ENCODE results near the gene DAP.

Gene DAP

GRCh38 chr5:10744681-10745080 is 16.4 kb downstream of the DAP start:
- H3K9me3 ChIP-seq (ENCODE audit: control insufficient read depth, low read length) = no peaks in the 10 kb centered on the region
- H3K4me1 ChIP-seq = peaks cover 10% of the 10 kb centered on the region
- H3K27me3 ChIP-seq (ENCODE audit: control insufficient read depth, insufficient read depth, low read length) = no peaks in the 10 kb centered on the region
- no peak overlapping the region for H2AFZ ChIP-seq
- H3K4me2 ChIP-seq (ENCODE audit: low read length) = no peak overlapping the region
- H3K27ac ChIP-seq = no peak overlapping the region
- TF ChIP-seq, protein P1, sequence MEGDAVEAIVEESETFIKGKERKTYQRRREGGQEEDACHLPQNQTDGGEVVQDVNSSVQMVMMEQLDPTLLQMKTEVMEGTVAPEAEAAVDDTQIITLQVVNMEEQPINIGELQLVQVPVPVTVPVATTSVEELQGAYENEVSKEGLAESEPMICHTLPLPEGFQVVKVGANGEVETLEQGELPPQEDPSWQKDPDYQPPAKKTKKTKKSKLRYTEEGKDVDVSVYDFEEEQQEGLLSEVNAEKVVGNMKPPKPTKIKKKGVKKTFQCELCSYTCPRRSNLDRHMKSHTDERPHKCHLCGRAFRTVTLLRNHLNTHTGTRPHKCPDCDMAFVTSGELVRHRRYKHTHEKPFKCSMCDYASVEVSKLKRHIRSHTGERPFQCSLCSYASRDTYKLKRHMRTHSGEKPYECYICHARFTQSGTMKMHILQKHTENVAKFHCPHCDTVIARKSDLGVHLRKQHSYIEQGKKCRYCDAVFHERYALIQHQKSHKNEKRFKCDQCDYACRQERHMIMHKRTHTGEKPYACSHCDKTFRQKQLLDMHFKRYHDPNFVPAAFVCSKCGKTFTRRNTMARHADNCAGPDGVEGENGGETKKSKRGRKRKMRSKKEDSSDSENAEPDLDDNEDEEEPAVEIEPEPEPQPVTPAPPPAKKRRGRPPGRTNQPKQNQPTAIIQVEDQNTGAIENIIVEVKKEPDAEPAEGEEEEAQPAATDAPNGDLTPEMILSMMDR (IDR thresholded peaks at IDR 0.05) = no peak
- H3K36me3 ChIP-seq (ENCODE audit: control insufficient read depth, insufficient read depth, low read length) = no peaks in the 10 kb centered on the region
- H3K9ac ChIP-seq = no peak overlapping the region
- H3K79me2 ChIP-seq = peaks cover 4% of the 10 kb centered on the region
- H3K4me3 ChIP-seq (ENCODE audit: low read depth, low read length) = no peak overlapping the region

GRCh38 chr5:10743951-10744350 is 17.1 kb downstream of the DAP start:
- H3K36me3 ChIP-seq (ENCODE audit: control insufficient read depth, insufficient read depth, low read length) = no peaks in the 10 kb centered on the region
- H3K4me1 ChIP-seq = peaks cover 10% of the 10 kb centered on the region
- peaks cover 4% of the 10 kb centered on the region for H3K79me2 ChIP-seq
- TF ChIP-seq, protein P1 (IDR thresholded peaks at IDR 0.05) = no peak
- H3K4me2 ChIP-seq (ENCODE audit: low read length) = no peak overlapping the region
- no peaks in the 10 kb centered on the region for H3K27me3 ChIP-seq (ENCODE audit: control insufficient read depth, insufficient read depth, low read length)
- no peak overlapping the region for H2AFZ ChIP-seq
- no peak overlapping the region for H3K9ac ChIP-seq
- H3K4me3 ChIP-seq (ENCODE audit: low read depth, low read length) = no peak overlapping the region
- no peaks in the 10 kb centered on the region for H3K9me3 ChIP-seq (ENCODE audit: control insufficient read depth, low read length)
- no peak overlapping the region for H3K27ac ChIP-seq

GRCh38 chr5:10743526-10743925 is 17.5 kb downstream of the DAP start:
- Histone ChIP-seq H3K9ac (no peak overlapping the region), H3K4me1 (peaks cover 10% of the 10 kb centered on the region), H3K4me2 (ENCODE audit: low read length) (no peak overlapping the region), H3K4me3 (ENCODE audit: low read depth, low read length) (no peak overlapping the region), H3K27ac (no peak overlapping the region), H2AFZ (no peak overlapping the region), H3K27me3 (ENCODE audit: control insufficient read depth, insufficient read depth, low read length) (no peaks in the 10 kb centered on the region), H3K36me3 (ENCODE audit: control insufficient read depth, insufficient read depth, low read length) (no peaks in the 10 kb centered on the region), H3K9me3 (ENCODE audit: control insufficient read depth, low read length) (no peaks in the 10 kb centered on the region), H3K79me2 (peaks cover 4% of the 10 kb centered on the region)
- TF ChIP-seq, protein P1 (IDR thresholded peaks at IDR 0.05) = no peak

- H3K27ac ChIP-seq = no peak overlapping the region
- H3K9ac ChIP-seq = no peak overlapping the region
- H3K4me2 ChIP-seq (ENCODE audit: low read length) = no peak overlapping the region
- H2AFZ ChIP-seq = no peak overlapping the region
- H3K36me3 ChIP-seq (ENCODE audit: control insufficient read depth, insufficient read depth, low read length) = no peaks in the 10 kb centered on the region
- peaks cover 4% of the 10 kb centered on the region for H3K79me2 ChIP-seq
- H3K27me3 ChIP-seq (ENCODE audit: control insufficient read depth, insufficient read depth, low read length) = no peaks in the 10 kb centered on the region
- peaks cover 7% of the 10 kb centered on the region for H3K4me1 ChIP-seq
- TF ChIP-seq, protein P1 (IDR thresholded peaks at IDR 0.05) = no peak
- H3K4me3 ChIP-seq (ENCODE audit: low read depth, low read length) = no peak overlapping the region
- H3K9me3 ChIP-seq (ENCODE audit: control insufficient read depth, low read length) = no peaks in the 10 kb centered on the region
Measured at GRCh38 chr5:10741661-10742060, 19.4 kb downstream of the DAP start.

GRCh38 chr5:10740384-10740783 is 20.6 kb downstream of the DAP start:
- Histone ChIP-seq H3K27me3 (ENCODE audit: control insufficient read depth, insufficient read depth, low read length) (no peaks in the 10 kb centered on the region), H3K4me2 (ENCODE audit: low read length) (no peak overlapping the region), H2AFZ (no peak overlapping the region), H3K9me3 (ENCODE audit: control insufficient read depth, low read length) (no peaks in the 10 kb centered on the region), H3K27ac (no peak overlapping the region), H3K4me3 (ENCODE audit: low read depth, low read length) (no peak overlapping the region), H3K4me1 (peaks cover 2% of the 10 kb centered on the region), H3K79me2 (peaks cover 4% of the 10 kb centered on the region), H3K9ac (no peak overlapping the region), H3K36me3 (ENCODE audit: control insufficient read depth, insufficient read depth, low read length) (no peaks in the 10 kb centered on the region)
- TF ChIP-seq, protein P1 (IDR thresholded peaks at IDR 0.05) = no peak

Data from parathyroid adenoma (tissue), 2 donors.